ENCODE data around the gene CDH23. TPM values are rescaled to one million over a fixed set of nuclear protein-coding genes. Genes with fewer than 3 reads are reported as not detected.

Gene CDH23
- total and polyA plus RNA-seq, 2 of the 8 experiments (the other 6 are each of a cell fraction or from before 2014, with no cell fraction given): 1.9 to 4.9 TPM

DNA sequence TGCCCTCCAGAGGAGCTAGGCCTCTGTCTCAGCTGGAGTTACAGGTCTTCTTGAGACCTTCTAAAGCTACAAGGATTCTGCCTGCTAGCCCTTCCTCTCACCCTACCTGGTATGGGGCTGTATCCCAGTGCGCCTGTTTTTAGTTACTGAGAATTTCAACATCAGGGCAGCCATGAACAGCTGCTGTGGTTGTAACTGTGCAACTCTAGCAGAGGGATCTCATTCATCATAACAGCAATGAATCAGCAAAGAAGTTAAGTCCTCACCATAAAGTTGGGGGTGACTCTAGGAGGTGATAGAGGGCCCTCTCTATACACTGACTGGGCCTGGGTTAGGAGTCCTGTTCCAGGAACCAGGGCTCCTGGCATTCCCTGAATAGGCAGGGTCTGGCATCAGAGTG lies 14.0 kb upstream of the CDH23 start (continued):
- TF ChIP-seq, protein P1, sequence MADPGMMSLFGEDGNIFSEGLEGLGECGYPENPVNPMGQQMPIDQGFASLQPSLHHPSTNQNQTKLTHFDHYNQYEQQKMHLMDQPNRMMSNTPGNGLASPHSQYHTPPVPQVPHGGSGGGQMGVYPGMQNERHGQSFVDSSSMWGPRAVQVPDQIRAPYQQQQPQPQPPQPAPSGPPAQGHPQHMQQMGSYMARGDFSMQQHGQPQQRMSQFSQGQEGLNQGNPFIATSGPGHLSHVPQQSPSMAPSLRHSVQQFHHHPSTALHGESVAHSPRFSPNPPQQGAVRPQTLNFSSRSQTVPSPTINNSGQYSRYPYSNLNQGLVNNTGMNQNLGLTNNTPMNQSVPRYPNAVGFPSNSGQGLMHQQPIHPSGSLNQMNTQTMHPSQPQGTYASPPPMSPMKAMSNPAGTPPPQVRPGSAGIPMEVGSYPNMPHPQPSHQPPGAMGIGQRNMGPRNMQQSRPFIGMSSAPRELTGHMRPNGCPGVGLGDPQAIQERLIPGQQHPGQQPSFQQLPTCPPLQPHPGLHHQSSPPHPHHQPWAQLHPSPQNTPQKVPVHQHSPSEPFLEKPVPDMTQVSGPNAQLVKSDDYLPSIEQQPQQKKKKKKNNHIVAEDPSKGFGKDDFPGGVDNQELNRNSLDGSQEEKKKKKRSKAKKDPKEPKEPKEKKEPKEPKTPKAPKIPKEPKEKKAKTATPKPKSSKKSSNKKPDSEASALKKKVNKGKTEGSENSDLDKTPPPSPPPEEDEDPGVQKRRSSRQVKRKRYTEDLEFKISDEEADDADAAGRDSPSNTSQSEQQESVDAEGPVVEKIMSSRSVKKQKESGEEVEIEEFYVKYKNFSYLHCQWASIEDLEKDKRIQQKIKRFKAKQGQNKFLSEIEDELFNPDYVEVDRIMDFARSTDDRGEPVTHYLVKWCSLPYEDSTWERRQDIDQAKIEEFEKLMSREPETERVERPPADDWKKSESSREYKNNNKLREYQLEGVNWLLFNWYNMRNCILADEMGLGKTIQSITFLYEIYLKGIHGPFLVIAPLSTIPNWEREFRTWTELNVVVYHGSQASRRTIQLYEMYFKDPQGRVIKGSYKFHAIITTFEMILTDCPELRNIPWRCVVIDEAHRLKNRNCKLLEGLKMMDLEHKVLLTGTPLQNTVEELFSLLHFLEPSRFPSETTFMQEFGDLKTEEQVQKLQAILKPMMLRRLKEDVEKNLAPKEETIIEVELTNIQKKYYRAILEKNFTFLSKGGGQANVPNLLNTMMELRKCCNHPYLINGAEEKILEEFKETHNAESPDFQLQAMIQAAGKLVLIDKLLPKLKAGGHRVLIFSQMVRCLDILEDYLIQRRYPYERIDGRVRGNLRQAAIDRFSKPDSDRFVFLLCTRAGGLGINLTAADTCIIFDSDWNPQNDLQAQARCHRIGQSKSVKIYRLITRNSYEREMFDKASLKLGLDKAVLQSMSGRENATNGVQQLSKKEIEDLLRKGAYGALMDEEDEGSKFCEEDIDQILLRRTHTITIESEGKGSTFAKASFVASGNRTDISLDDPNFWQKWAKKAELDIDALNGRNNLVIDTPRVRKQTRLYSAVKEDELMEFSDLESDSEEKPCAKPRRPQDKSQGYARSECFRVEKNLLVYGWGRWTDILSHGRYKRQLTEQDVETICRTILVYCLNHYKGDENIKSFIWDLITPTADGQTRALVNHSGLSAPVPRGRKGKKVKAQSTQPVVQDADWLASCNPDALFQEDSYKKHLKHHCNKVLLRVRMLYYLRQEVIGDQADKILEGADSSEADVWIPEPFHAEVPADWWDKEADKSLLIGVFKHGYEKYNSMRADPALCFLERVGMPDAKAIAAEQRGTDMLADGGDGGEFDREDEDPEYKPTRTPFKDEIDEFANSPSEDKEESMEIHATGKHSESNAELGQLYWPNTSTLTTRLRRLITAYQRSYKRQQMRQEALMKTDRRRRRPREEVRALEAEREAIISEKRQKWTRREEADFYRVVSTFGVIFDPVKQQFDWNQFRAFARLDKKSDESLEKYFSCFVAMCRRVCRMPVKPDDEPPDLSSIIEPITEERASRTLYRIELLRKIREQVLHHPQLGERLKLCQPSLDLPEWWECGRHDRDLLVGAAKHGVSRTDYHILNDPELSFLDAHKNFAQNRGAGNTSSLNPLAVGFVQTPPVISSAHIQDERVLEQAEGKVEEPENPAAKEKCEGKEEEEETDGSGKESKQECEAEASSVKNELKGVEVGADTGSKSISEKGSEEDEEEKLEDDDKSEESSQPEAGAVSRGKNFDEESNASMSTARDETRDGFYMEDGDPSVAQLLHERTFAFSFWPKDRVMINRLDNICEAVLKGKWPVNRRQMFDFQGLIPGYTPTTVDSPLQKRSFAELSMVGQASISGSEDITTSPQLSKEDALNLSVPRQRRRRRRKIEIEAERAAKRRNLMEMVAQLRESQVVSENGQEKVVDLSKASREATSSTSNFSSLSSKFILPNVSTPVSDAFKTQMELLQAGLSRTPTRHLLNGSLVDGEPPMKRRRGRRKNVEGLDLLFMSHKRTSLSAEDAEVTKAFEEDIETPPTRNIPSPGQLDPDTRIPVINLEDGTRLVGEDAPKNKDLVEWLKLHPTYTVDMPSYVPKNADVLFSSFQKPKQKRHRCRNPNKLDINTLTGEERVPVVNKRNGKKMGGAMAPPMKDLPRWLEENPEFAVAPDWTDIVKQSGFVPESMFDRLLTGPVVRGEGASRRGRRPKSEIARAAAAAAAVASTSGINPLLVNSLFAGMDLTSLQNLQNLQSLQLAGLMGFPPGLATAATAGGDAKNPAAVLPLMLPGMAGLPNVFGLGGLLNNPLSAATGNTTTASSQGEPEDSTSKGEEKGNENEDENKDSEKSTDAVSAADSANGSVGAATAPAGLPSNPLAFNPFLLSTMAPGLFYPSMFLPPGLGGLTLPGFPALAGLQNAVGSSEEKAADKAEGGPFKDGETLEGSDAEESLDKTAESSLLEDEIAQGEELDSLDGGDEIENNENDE (IDR thresholded peaks at IDR 0.05; ENCODE audit: insufficient replicate concordance, low read length): no peak
- no peak for TF ChIP-seq RFX5 (IDR thresholded peaks at IDR 0.05; ENCODE audit: borderline replicate concordance, low read depth, low read length)
- TF ChIP-seq SP4 (IDR thresholded peaks at IDR 0.05; ENCODE audit: low read length): no peak
- TF ChIP-seq ASH2L (IDR thresholded peaks at IDR 0.05; ENCODE audit: low read length): no peak
- no peak for TF ChIP-seq FOSL1 (IDR thresholded peaks at IDR 0.05; ENCODE audit: insufficient read depth, low read depth, low read length)
- no peak for TF ChIP-seq CHD2 (IDR thresholded peaks at IDR 0.05; ENCODE audit: low read length)
- TF ChIP-seq, protein P2, sequence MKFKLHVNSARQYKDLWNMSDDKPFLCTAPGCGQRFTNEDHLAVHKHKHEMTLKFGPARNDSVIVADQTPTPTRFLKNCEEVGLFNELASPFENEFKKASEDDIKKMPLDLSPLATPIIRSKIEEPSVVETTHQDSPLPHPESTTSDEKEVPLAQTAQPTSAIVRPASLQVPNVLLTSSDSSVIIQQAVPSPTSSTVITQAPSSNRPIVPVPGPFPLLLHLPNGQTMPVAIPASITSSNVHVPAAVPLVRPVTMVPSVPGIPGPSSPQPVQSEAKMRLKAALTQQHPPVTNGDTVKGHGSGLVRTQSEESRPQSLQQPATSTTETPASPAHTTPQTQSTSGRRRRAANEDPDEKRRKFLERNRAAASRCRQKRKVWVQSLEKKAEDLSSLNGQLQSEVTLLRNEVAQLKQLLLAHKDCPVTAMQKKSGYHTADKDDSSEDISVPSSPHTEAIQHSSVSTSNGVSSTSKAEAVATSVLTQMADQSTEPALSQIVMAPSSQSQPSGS (IDR thresholded peaks at IDR 0.05; ENCODE audit: low read length): no peak
- TF ChIP-seq SUZ12 (IDR thresholded peaks at IDR 0.05; ENCODE audit: low read length): no peak
- TF ChIP-seq BACH1 (IDR thresholded peaks at IDR 0.05; ENCODE audit: low read length): no peak
